Naive thymus-derived CD4-positive, alpha-beta T cell (primary cell): ENCODE measurements around the gene JAKMIP1. TPM values are rescaled to one million over a fixed set of nuclear protein-coding genes. Genes with fewer than 3 reads are reported as not detected.
"Not testable (repeated sequence)": the region's sequence is repeated elsewhere in the genome, so short reads cannot be mapped to it uniquely, and the experiment has no call there.

Source experiments
- ATAC-seq: fragments of 150-1000 bp; cut with Tn5 transposase; 2 replicates; pipeline ENCODE4 v1.10.0; 2021; ENCODE audit warnings: mild to moderate bottlenecking, moderate library complexity
- CTCF ChIA-PET: fragments of 350-600 bp; sonication (Branson Sonifier 250); formaldehyde crosslinking; loops from one replicate; lab custom pipeline; 2021; ENCODE audit warnings: antibody characterized with exemption; lab: Charles Lee
- POLR2A ChIA-PET: fragments of 350-600 bp; sonication (Branson Sonifier 250); formaldehyde crosslinking; loops from one replicate; lab custom pipeline; 2021; ENCODE audit warnings: antibody characterized with exemption, inconsistent platforms; lab: Charles Lee
- DNase-seq, 9 donors: peaks; one replicate each; pipeline versions ENCODE4 v3.0.0 to v3.0.0-alpha.2; 2020 to 2022; ENCODE audit warnings: mixed read lengths in 1 of 9
- H3K27ac ChIP-seq: one replicate; pipeline ENCODE4 v1.7.0; 2013; ENCODE audit warnings: mild to moderate bottlenecking, low read depth, low read length, moderate library complexity
- H3K27me3 ChIP-seq, 2 donors: one replicate each; pipeline ENCODE4 v1.7.0; 2013; ENCODE audit warnings: low read length in 2 of 2, mild to moderate bottlenecking in 2 of 2, moderate library complexity in 2 of 2; ENCODE audit not compliant: control insufficient read depth in 2 of 2, insufficient read depth in 2 of 2
- H3K36me3 ChIP-seq, 3 experiments: 1 replicate in 2 of 3; 2 replicates in 1 of 3; pipeline ENCODE4 v1.7.0; 2013; ENCODE audit warnings: low read length in 3 of 3, mild to moderate bottlenecking in 3 of 3, moderate library complexity in 1 of 3; ENCODE audit not compliant: insufficient read depth in 3 of 3, control insufficient read depth in 2 of 3
- H3K4me1 ChIP-seq, 2 donors: one replicate each; pipeline ENCODE4 v1.7.0; 2013; ENCODE audit warnings: low read length in 2 of 2, mild to moderate bottlenecking in 2 of 2, moderate library complexity in 1 of 2; ENCODE audit not compliant: control insufficient read depth in 2 of 2, insufficient read depth in 2 of 2
- H3K4me3 ChIP-seq: 2 replicates; pipeline ENCODE4 v1.7.0; 2013; ENCODE audit warnings: mild to moderate bottlenecking, low read length
- H3K9me3 ChIP-seq, 3 experiments: 1 replicate in 2 of 3; 2 replicates in 1 of 3; pipeline ENCODE4 v1.7.0; 2013; ENCODE audit warnings: low read length in 3 of 3; ENCODE audit not compliant: control insufficient read depth in 2 of 3
- H3K27ac Mint-ChIP-seq, 9 donors: one replicate each; pipeline ENCODE4 v1.8.0; 2020 to 2022; ENCODE audit warnings: mixed read lengths in 9 of 9, mild to moderate bottlenecking in 8 of 9, moderate library complexity in 5 of 9, inconsistent platforms in 2 of 9
- H3K27me3 Mint-ChIP-seq, 5 donors: one replicate each; pipeline ENCODE4 v1.8.0; 2021 to 2022; ENCODE audit warnings: mixed read lengths in 5 of 5, mild to moderate bottlenecking in 1 of 5
- H3K36me3 Mint-ChIP-seq, 5 donors: one replicate each; pipeline ENCODE4 v1.8.0; 2020 to 2022; ENCODE audit warnings: mixed read lengths in 5 of 5, mild to moderate bottlenecking in 3 of 5, inconsistent platforms in 1 of 5
- H3K4me1 Mint-ChIP-seq, 7 donors: one replicate each; pipeline ENCODE4 v1.8.0; 2020 to 2022; ENCODE audit warnings: mixed read lengths in 7 of 7, mild to moderate bottlenecking in 3 of 7, inconsistent platforms in 1 of 7
- H3K4me3 Mint-ChIP-seq, 10 donors: one replicate each; pipeline ENCODE4 v1.8.0; 2020 to 2022; ENCODE audit warnings: mild to moderate bottlenecking in 10 of 10, mixed read lengths in 10 of 10, moderate library complexity in 6 of 10, inconsistent platforms in 2 of 10
- H3K9me3 Mint-ChIP-seq, 11 donors: one replicate each; pipeline ENCODE4 v1.8.0; 2020 to 2022; ENCODE audit warnings: mixed read lengths in 11 of 11, mild to moderate bottlenecking in 4 of 11, inconsistent platforms in 1 of 11, moderate library complexity in 1 of 11
- intact Hi-C, 2 donors: fragments of 100-400 bp; cut with micrococcal nuclease; formaldehyde crosslinking; loops; one replicate each; pipeline ENCODE4 v1.15.1; 2023
- polyA plus RNA-seq, 2 donors: library from polyadenylated mRNA; unstranded; fragments of 300-500 nt; fragmentation: Illumina TruSeq; gene quantifications; one replicate each; pipeline ENCODE4 v1.2.3, GENCODE V29; 2021
- total RNA-seq, 6 experiments: library from RNA in 5 of 6; stranded (reverse) in 5 of 6; gene quantifications; 1 replicate in 5 of 6; 2 replicates in 1 of 6; pipeline ENCODE4 v1.2.3 and lab custom pipeline; 2021 to 2026

JAKMIP1 gene
- total and polyA plus RNA-seq, 7 experiments from 2014 or later: 0.21 to 15.3 (median 2.4) TPM; not detected in 3

- H3K9me3 Mint-ChIP-seq, H3K4me3 Mint-ChIP-seq, DNase-seq, H3K4me3 ChIP-seq, intact Hi-C loops, H3K9me3 ChIP-seq, H3K36me3 ChIP-seq, POLR2A ChIA-PET, H3K27ac ChIP-seq, H3K27me3 ChIP-seq, ATAC-seq, H3K27ac Mint-ChIP-seq, H3K4me1 ChIP-seq, H3K4me1 Mint-ChIP-seq, H3K36me3 Mint-ChIP-seq: not testable (repeated sequence)
- CTCF ChIA-PET: interaction anchor here (1.4 kb wide), 1 partner anchor 41 kb away, joined by 3 read pairs; no protein-coding TSS in a partner anchor
- peaks cover 6 to 42% (median 16%) of the 10 kb centered on the region in 5 donors for H3K27me3 Mint-ChIP-seq
These were observed 8.9 kb upstream of the JAKMIP1 start for GRCh38 chr4:6209291-6209690.

DNA sequence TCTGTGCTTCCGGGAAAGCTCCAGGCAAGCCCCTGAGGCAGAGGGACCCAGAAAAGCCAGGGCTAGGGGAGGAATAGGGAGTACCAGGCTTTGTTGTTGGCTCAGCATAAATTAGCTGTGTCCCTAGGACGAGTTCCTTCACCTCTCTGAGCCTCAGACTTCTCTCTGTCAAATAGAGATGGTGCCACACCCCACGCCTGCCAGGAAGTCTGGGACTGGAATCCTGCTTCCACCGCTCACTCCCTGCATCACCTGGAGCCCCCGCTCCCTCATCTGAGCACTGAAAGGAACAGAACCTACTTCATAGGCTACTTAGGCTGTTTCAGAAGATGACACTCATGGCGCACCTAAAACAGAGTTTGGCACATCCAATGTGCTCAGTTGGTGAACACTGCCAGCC, 8.1 kb upstream of the JAKMIP1 start:
- Mint-ChIP-seq H3K36me3 (no peaks in the 10 kb centered on the region), H3K9me3 (peaks cover 0 to 3% (median 0%) of the 10 kb centered on the region in 11 donors), H3K27me3 (peaks cover 6 to 46% (median 16%) of the 10 kb centered on the region in 5 donors), H3K27ac (no peak overlapping the region), H3K4me1 (no peaks in the 10 kb centered on the region), H3K4me3 (no peak overlapping the region)
- DNase-seq (no peak), ATAC-seq (no peak)
- Histone ChIP-seq H3K4me1 (no peaks in the 10 kb centered on the region), H3K27ac (no peak overlapping the region), H3K9me3 (no peaks in the 10 kb centered on the region), H3K36me3 (no peaks in the 10 kb centered on the region), H3K4me3 (no peak overlapping the region), H3K27me3 (no peaks in the 10 kb centered on the region)
- CTCF ChIA-PET: no interaction called here
- intact Hi-C loops: no loop called here
- POLR2A ChIA-PET: no interaction called here

- no peaks in the 10 kb centered on the region for H3K4me1 Mint-ChIP-seq
- Histone ChIP-seq H3K4me1 (no peaks in the 10 kb centered on the region), H3K27ac (no peak overlapping the region), H3K27me3 (no peaks in the 10 kb centered on the region), H3K9me3 (no peaks in the 10 kb centered on the region), H3K4me3 (no peak overlapping the region), H3K36me3 (no peaks in the 10 kb centered on the region)
- peaks cover 6 to 50% (median 21%) of the 10 kb centered on the region in 5 donors for H3K27me3 Mint-ChIP-seq
- ATAC-seq (no peak), DNase-seq (no peak)
- H3K4me3 Mint-ChIP-seq: no peak overlapping the region
- H3K36me3 Mint-ChIP-seq: no peaks in the 10 kb centered on the region
- no peak overlapping the region for H3K27ac Mint-ChIP-seq
- intact Hi-C loops: no loop called here
- H3K9me3 Mint-ChIP-seq: peaks cover 0 to 3% (median 0%) of the 10 kb centered on the region in 11 donors
- ChIA-PET POLR2A (no interaction called here), CTCF (interaction anchor here (1.3 kb wide), 1 partner anchor 120 kb away, joined by 4 read pairs; no protein-coding TSS in a partner anchor)
These were observed 7.3 kb upstream of the JAKMIP1 start for GRCh38 chr4:6207602-6208001.

- Histone ChIP-seq H3K27me3 (no peaks in the 10 kb centered on the region), H3K4me1 (no peaks in the 10 kb centered on the region), H3K27ac (no peak overlapping the region), H3K9me3 (no peaks in the 10 kb centered on the region), H3K36me3 (no peaks in the 10 kb centered on the region), H3K4me3 (no peak overlapping the region)
- CTCF ChIA-PET: interaction anchor here (1.3 kb wide), 1 partner anchor 121 kb away, joined by 4 read pairs; no protein-coding TSS in a partner anchor
- POLR2A ChIA-PET: no interaction called here
- intact Hi-C loops: no loop called here
- Mint-ChIP-seq H3K9me3 (peaks cover 0 to 10% (median 1%) of the 10 kb centered on the region in 11 donors), H3K27me3 (peaks cover 10 to 57% (median 26%) of the 10 kb centered on the region in 5 donors), H3K4me3 (no peak overlapping the region), H3K4me1 (no peaks in the 10 kb centered on the region), H3K36me3 (peaks cover 0 to under 1% (median 0%) of the 10 kb centered on the region in 5 donors), H3K27ac (no peak overlapping the region)
- no peak for DNase-seq
- no peak for ATAC-seq
These were observed 6.5 kb upstream of the JAKMIP1 start for GRCh38 chr4:6206771-6207290.

- POLR2A ChIA-PET: no interaction called here
- Mint-ChIP-seq H3K27me3 (peaks cover 18 to 65% (median 32%) of the 10 kb centered on the region in 5 donors), H3K4me3 (no peak overlapping the region), H3K4me1 (peaks cover 0 to 8% (median 4%) of the 10 kb centered on the region in 7 donors), H3K27ac (no peak overlapping the region), H3K36me3 (peaks cover 0 to 8% (median 0%) of the 10 kb centered on the region in 5 donors), H3K9me3 (peaks cover 0 to 19% (median 7%) of the 10 kb centered on the region in 11 donors)
- intact Hi-C loops: no loop called here
- DNase-seq (no peak), ATAC-seq (no peak)
- peaks cover 0 to 8% of the 10 kb centered on the region in 2 donors for H3K4me1 ChIP-seq
- H3K4me3 ChIP-seq: no peak overlapping the region
- no peaks in the 10 kb centered on the region for H3K27me3 ChIP-seq
- H3K9me3 ChIP-seq: no peaks in the 10 kb centered on the region
- H3K27ac ChIP-seq: no peak overlapping the region
- no peaks in the 10 kb centered on the region for H3K36me3 ChIP-seq
- CTCF ChIA-PET: interaction anchor here (1.3 kb wide), 1 partner anchor 122 kb away, joined by 4 read pairs; no protein-coding TSS in a partner anchor
These were observed 5.6 kb upstream of the JAKMIP1 start for GRCh38 chr4:6205973-6206372.

DNA sequence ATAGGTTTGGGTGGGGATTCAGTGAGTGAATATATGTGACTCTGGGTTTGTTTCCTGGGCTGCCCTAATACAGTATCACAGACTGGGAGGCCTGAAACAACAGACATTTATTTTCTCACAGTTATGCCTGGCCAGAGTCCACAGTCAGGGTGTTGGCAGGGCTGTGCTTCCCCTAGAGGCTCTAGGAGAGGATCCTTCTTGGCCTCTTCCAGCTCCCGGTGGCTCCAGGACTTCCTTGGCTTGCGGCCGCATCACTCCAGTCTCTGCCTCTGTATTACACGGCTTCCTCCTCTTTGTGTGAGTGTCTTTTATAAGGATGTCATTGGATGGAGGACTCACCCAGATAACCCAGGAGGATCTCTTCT, 5.2 kb upstream of the JAKMIP1 start:
- Mint-ChIP-seq H3K4me3 (no peak overlapping the region), H3K27me3 (peaks cover 20 to 67% (median 34%) of the 10 kb centered on the region in 5 donors), H3K4me1 (peaks cover 0 to 9% (median 4%) of the 10 kb centered on the region in 7 donors), H3K27ac (no peak overlapping the region), H3K9me3 (peaks cover 0 to 20% (median 8%) of the 10 kb centered on the region in 11 donors), H3K36me3 (peaks cover 0 to 8% (median 0%) of the 10 kb centered on the region in 5 donors)
- H3K4me3 ChIP-seq: no peak overlapping the region
- no peaks in the 10 kb centered on the region for H3K27me3 ChIP-seq
- ChIA-PET POLR2A (no interaction called here), CTCF (no interaction called here)
- DNase-seq: no peak
- H3K36me3 ChIP-seq: no peaks in the 10 kb centered on the region
- ATAC-seq: no peak
- H3K27ac ChIP-seq: no peak overlapping the region
- H3K4me1 ChIP-seq: peaks cover 0 to 11% of the 10 kb centered on the region in 2 donors
- no peaks in the 10 kb centered on the region for H3K9me3 ChIP-seq
- intact Hi-C loops: no loop called here
